HepG2 (cell line): ENCODE data around the gene SSTR5. TPM values are rescaled to one million over a fixed set of nuclear protein-coding genes. Genes with fewer than 3 reads are reported as not detected.

Experiments used
- DBP ChIP-seq: sonication (generic); formaldehyde crosslinking; IDR thresholded peaks from 2 replicates; pipeline ENCODE4 v1.4.0; 2020; ENCODE audit warnings: missing genetic modification reagents; ENCODE audit errors: not compliant biosample characterization
- DMAP1 ChIP-seq: IDR thresholded peaks from 2 replicates; pipeline ENCODE4 v1.6.1; 2016
- KLF6 ChIP-seq: IDR thresholded peaks from 2 replicates; pipeline ENCODE4 v1.8.0; 2016; ENCODE audit warnings: missing biosample characterization, missing genetic modification reagents
- MIER2 ChIP-seq: IDR thresholded peaks from 2 replicates; pipeline ENCODE4 v1.6.1; 2016; ENCODE audit warnings: missing biosample characterization, missing genetic modification reagents
- MIER3 ChIP-seq: IDR thresholded peaks from 2 replicates; pipeline ENCODE4 v1.6.1; 2016; ENCODE audit warnings: missing compliant biosample characterization, borderline replicate concordance
- MYC ChIP-seq: sonication (generic); formaldehyde crosslinking; IDR thresholded peaks from 2 replicates; pipeline ENCODE4 v1.9.0; 2021; ENCODE audit warnings: missing genetic modification reagents, borderline replicate concordance
- PITX1 ChIP-seq: sonication (generic); formaldehyde crosslinking; IDR thresholded peaks from 2 replicates; pipeline ENCODE4 v1.5.1; 2020; ENCODE audit warnings: mild to moderate bottlenecking, missing genetic modification reagents
- SIN3A ChIP-seq: IDR thresholded peaks from 2 replicates; pipeline ENCODE4 v1.6.1; 2011; ENCODE audit warnings: low read depth, mild to moderate bottlenecking, control low read depth, low read length, borderline replicate concordance
- TAF15 ChIP-seq: fragments of 200-400 bp; formaldehyde crosslinking; IDR thresholded peaks from one replicate; pipeline ENCODE4 v1.6.1; 2018; ENCODE audit warnings: mild to moderate bottlenecking, low read depth, low read length; ENCODE audit not compliant: poor library complexity, severe bottlenecking
- TBL1XR1 ChIP-seq: fragments of 150-350 bp; IDR thresholded peaks from 2 replicates; pipeline ENCODE4 v1.6.1; 2014; ENCODE audit warnings: borderline replicate concordance, low read length; ENCODE audit not compliant: partially characterized antibody
- TFDP1 ChIP-seq: IDR thresholded peaks from 2 replicates; pipeline ENCODE4 v1.6.1; 2016; ENCODE audit warnings: missing compliant biosample characterization, missing genetic modification reagents, borderline replicate concordance
- TSC22D2 ChIP-seq: sonication (generic); formaldehyde crosslinking; IDR thresholded peaks from 2 replicates; pipeline ENCODE4 v1.5.1; 2020; ENCODE audit warnings: missing genetic modification reagents, mild to moderate bottlenecking, borderline replicate concordance
- ZBTB25 ChIP-seq: IDR thresholded peaks from 2 replicates; pipeline ENCODE4 v1.6.1; 2018; ENCODE audit warnings: missing genetic modification reagents
- ZFP36 ChIP-seq: fragments of 150-350 bp; IDR thresholded peaks from 2 replicates; pipeline ENCODE4 v1.6.1; 2018; ENCODE audit warnings: borderline replicate concordance, low read length, low read depth; ENCODE audit not compliant: partially characterized antibody
- ZNF18 ChIP-seq: sonication (generic); formaldehyde crosslinking; IDR thresholded peaks from 2 replicates; pipeline ENCODE4 v1.8.0; 2022; ENCODE audit warnings: mild to moderate bottlenecking, missing genetic modification reagents; ENCODE audit not compliant: insufficient replicate concordance
- ZNF256 ChIP-seq: sonication (generic); formaldehyde crosslinking; conservative IDR thresholded peaks from 2 replicates; pipeline ENCODE4 v1.4.0; 2020; ENCODE audit warnings: missing genetic modification reagents
- ZNF562 ChIP-seq: sonication (generic); formaldehyde crosslinking; IDR thresholded peaks from 2 replicates; pipeline ENCODE4 v1.8.0; 2022; ENCODE audit warnings: missing genetic modification reagents, borderline replicate concordance
- ZNF687 ChIP-seq: sonication (generic); formaldehyde crosslinking; IDR thresholded peaks from 2 replicates; pipeline ENCODE4 v1.5.1; 2020; ENCODE audit warnings: mild to moderate bottlenecking, missing genetic modification reagents, moderate library complexity
- ZNF839 ChIP-seq: sonication (generic); formaldehyde crosslinking; IDR thresholded peaks from 2 replicates; pipeline ENCODE4 v1.4.0; 2020; ENCODE audit warnings: missing genetic modification reagents, mild to moderate bottlenecking, borderline replicate concordance
- ZNF841 ChIP-seq: sonication (generic); formaldehyde crosslinking; IDR thresholded peaks from 2 replicates; pipeline ENCODE4 v1.8.1; 2023; ENCODE audit warnings: missing genetic modification reagents, borderline replicate concordance
- polyA plus RNA-seq, 8 experiments: library from polyadenylated mRNA; depleted of rRNA in 3 of 8; stranded (reverse) in 7 of 8; unstranded in 1 of 8; fragments of >200 nt; fragmentation: Illumina TruSeq in 4 of 8; extraction: Trizol in 4 of 8; gene quantifications; 2 replicates each; pipeline versions ENCODE4 v1.2.1 to v1.2.3, GENCODE V29; 2011 to 2016; ENCODE audit warnings: low read depth in 4 of 8, missing spikeins in 1 of 8, mixed read lengths in 1 of 8; ENCODE audit not compliant: insufficient read depth in 1 of 8
- total RNA-seq, 5 experiments: library from RNA; depleted of rRNA; stranded (reverse); fragments of >200 nt; fragmentation: Illumina TruSeq; extraction: Trizol; gene quantifications; 2 replicates each; pipeline ENCODE4 v1.2.3, GENCODE V29; 2016; ENCODE audit warnings: low read depth in 1 of 5

SSTR5 gene
- total and polyA plus RNA-seq, 2 of the 13 experiments (the other 11 are each of a cell fraction or from before 2014, with no cell fraction given): 0.20 to 0.49 TPM

GRCh38 chr16:1089822-1090619 lies 17.5 kb downstream of the SSTR5 start (continued):
- TF ChIP-seq ZNF687 (CRISPR knock-in tag): peak; percentile 92
- 0 out of 2 replicates have a peak, but pooled peaks have one; percentile 30 for TF ChIP-seq ZNF256
- peak; percentile 59 for TF ChIP-seq ZBTB25 (CRISPR knock-in tag)
- no peak; the same call in 1 of the 2 replicates for TF ChIP-seq MIER2 (CRISPR knock-in tag)
- TF ChIP-seq MYC: peak; percentile 81
- peak; percentile 55; the same call in 1 of the 2 replicates for TF ChIP-seq TFDP1 (CRISPR knock-in tag)
- no peak for TF ChIP-seq TSC22D2 (CRISPR knock-in tag)
- no peak for TF ChIP-seq TBL1XR1
- TF ChIP-seq KLF6: peak; percentile 65; the same call in 1 of the 2 replicates
- peak; percentile 16; the same call in 1 of the 2 replicates for TF ChIP-seq MIER3 (CRISPR knock-in tag)
- TF ChIP-seq ZNF18: no peak
- no peak for TF ChIP-seq ZFP36
- TF ChIP-seq DMAP1: peak; percentile 77
- TF ChIP-seq PITX1: peak; percentile 80
- peak; percentile 34 for TF ChIP-seq DBP (CRISPR knock-in tag)
- TF ChIP-seq ZNF562 (CRISPR knock-in tag): no peak
- no peak for TF ChIP-seq ZNF839
- TF ChIP-seq SIN3A: peak; percentile 53; the same call in 1 of the 2 replicates
- no peak for TF ChIP-seq ZNF841 (CRISPR knock-in tag)
- TF ChIP-seq TAF15: peak; percentile 55
